ENCODE results near the gene TLCD1.

TLCD1 gene

GRCh38 chr17:28743243-28744103 is 17.4 kb upstream of the TLCD1 start, which contains the start of gene TRAF4 (continued):
- TF ChIP-seq, protein P1, sequence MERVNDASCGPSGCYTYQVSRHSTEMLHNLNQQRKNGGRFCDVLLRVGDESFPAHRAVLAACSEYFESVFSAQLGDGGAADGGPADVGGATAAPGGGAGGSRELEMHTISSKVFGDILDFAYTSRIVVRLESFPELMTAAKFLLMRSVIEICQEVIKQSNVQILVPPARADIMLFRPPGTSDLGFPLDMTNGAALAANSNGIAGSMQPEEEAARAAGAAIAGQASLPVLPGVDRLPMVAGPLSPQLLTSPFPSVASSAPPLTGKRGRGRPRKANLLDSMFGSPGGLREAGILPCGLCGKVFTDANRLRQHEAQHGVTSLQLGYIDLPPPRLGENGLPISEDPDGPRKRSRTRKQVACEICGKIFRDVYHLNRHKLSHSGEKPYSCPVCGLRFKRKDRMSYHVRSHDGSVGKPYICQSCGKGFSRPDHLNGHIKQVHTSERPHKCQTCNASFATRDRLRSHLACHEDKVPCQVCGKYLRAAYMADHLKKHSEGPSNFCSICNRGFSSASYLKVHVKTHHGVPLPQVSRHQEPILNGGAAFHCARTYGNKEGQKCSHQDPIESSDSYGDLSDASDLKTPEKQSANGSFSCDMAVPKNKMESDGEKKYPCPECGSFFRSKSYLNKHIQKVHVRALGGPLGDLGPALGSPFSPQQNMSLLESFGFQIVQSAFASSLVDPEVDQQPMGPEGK (tag by site-specific recombination; IDR thresholded peaks at IDR 0.05), result peak; percentile 99
- TF ChIP-seq ZNF24 (tag by site-specific recombination; IDR thresholded peaks at IDR 0.05) (0 out of 2 replicates have a peak, but pooled peaks have one; percentile 51), ZNF324 (tag by site-specific recombination; IDR thresholded peaks at IDR 0.05) (0 out of 2 replicates have a peak, but pooled peaks have one; percentile 8)

GRCh38 chr17:28741358-28742349 is 15.6 kb upstream of the TLCD1 start:
- CTCF ChIA-PET, result interaction anchor here (0.6 to 16.7 kb wide), 6 partner anchors 8 to 519 kb away, joined by 3 to 445 read pairs (median 4); partner anchors contain the start of genes NEK8, RPL23A and TLCD1
- H3K4me3 ChIP-seq (ENCODE audit: low read depth, low read length), result no peak overlapping the region
- POLR2A ChIA-PET, result interaction anchor here (1.1 to 14.1 kb wide), 4 partner anchors 15 to 210 kb away, joined by 4 to 448 read pairs (median 36); partner anchors contain the start of genes NEK8, PHF12, RPL23A and TLCD1
- TF ChIP-seq, protein P2, sequence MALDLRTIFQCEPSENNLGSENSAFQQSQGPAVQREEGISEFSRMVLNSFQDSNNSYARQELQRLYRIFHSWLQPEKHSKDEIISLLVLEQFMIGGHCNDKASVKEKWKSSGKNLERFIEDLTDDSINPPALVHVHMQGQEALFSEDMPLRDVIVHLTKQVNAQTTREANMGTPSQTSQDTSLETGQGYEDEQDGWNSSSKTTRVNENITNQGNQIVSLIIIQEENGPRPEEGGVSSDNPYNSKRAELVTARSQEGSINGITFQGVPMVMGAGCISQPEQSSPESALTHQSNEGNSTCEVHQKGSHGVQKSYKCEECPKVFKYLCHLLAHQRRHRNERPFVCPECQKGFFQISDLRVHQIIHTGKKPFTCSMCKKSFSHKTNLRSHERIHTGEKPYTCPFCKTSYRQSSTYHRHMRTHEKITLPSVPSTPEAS (tag by site-specific recombination; IDR thresholded peaks at IDR 0.05), result no peak
- TF ChIP-seq, protein P3, sequence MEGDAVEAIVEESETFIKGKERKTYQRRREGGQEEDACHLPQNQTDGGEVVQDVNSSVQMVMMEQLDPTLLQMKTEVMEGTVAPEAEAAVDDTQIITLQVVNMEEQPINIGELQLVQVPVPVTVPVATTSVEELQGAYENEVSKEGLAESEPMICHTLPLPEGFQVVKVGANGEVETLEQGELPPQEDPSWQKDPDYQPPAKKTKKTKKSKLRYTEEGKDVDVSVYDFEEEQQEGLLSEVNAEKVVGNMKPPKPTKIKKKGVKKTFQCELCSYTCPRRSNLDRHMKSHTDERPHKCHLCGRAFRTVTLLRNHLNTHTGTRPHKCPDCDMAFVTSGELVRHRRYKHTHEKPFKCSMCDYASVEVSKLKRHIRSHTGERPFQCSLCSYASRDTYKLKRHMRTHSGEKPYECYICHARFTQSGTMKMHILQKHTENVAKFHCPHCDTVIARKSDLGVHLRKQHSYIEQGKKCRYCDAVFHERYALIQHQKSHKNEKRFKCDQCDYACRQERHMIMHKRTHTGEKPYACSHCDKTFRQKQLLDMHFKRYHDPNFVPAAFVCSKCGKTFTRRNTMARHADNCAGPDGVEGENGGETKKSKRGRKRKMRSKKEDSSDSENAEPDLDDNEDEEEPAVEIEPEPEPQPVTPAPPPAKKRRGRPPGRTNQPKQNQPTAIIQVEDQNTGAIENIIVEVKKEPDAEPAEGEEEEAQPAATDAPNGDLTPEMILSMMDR (tag by site-specific recombination; IDR thresholded peaks at IDR 0.05), result no peak
- no peak for TF ChIP-seq ZBTB26 (tag by site-specific recombination; optimal IDR thresholded peaks at IDR 0.05)
- TF ChIP-seq ZNF660 (tag by site-specific recombination; IDR thresholded peaks at IDR 0.05), result no peak
- TF ChIP-seq ZNF114 (tag by site-specific recombination; IDR thresholded peaks at IDR 0.05), result no peak
- TF ChIP-seq ZNF169 (tag by site-specific recombination; IDR thresholded peaks at IDR 0.05), result no peak
- TF ChIP-seq, protein P4, sequence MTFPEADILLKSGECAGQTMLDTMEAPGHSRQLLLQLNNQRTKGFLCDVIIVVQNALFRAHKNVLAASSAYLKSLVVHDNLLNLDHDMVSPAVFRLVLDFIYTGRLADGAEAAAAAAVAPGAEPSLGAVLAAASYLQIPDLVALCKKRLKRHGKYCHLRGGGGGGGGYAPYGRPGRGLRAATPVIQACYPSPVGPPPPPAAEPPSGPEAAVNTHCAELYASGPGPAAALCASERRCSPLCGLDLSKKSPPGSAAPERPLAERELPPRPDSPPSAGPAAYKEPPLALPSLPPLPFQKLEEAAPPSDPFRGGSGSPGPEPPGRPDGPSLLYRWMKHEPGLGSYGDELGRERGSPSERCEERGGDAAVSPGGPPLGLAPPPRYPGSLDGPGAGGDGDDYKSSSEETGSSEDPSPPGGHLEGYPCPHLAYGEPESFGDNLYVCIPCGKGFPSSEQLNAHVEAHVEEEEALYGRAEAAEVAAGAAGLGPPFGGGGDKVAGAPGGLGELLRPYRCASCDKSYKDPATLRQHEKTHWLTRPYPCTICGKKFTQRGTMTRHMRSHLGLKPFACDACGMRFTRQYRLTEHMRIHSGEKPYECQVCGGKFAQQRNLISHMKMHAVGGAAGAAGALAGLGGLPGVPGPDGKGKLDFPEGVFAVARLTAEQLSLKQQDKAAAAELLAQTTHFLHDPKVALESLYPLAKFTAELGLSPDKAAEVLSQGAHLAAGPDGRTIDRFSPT (tag by site-specific recombination; IDR thresholded peaks at IDR 0.05), result no peak
- TF ChIP-seq YY1 (tag by site-specific recombination; IDR thresholded peaks at IDR 0.05), result no peak
- TF ChIP-seq, protein P5, sequence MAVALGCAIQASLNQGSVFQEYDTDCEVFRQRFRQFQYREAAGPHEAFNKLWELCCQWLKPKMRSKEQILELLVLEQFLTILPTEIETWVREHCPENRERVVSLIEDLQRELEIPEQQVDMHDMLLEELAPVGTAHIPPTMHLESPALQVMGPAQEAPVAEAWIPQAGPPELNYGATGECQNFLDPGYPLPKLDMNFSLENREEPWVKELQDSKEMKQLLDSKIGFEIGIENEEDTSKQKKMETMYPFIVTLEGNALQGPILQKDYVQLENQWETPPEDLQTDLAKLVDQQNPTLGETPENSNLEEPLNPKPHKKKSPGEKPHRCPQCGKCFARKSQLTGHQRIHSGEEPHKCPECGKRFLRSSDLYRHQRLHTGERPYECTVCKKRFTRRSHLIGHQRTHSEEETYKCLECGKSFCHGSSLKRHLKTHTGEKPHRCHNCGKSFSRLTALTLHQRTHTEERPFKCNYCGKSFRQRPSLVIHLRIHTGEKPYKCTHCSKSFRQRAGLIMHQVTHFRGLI (tag by site-specific recombination; IDR thresholded peaks at IDR 0.05), result no peak
- TF ChIP-seq ZNF391 (tag by site-specific recombination; IDR thresholded peaks at IDR 0.05; ENCODE audit: borderline replicate concordance, low read depth), result no peak
- H3K36me3 ChIP-seq (ENCODE audit: control insufficient read depth in 2 of 2, insufficient read depth in 1 of 2, low read length in 2 of 2), result peaks cover 0 to 48% of the 10 kb centered on the region in 2 experiments; a peak in 1 of 3 replicates
- peaks cover 11% of the 10 kb centered on the region; the same call in 1 of the 2 replicates for H3K4me1 ChIP-seq (ENCODE audit: control insufficient read depth, insufficient read depth, low read length)
- no peaks in the 10 kb centered on the region for H3K9me3 ChIP-seq (ENCODE audit: control insufficient read depth, insufficient read depth, low read depth, low read length)
- no peak overlapping the region for H3K27ac ChIP-seq (ENCODE audit: extremely low read depth, low read depth, low read length)
